ENCODE measurements around the gene RAD21L1.
"Not testable (repeated sequence)": the region's sequence is repeated elsewhere in the genome, so short reads cannot be mapped to it uniquely, and the experiment has no call there.

RAD21L1 gene

GRCh38 chr20:1199964-1200363 is 25.9 kb upstream of the RAD21L1 start:
- no peak for DNase-seq

GRCh38 chr20:1202762-1203504 is 22.9 kb upstream of the RAD21L1 start, which contains the start of gene C20orf202:
Gene C20orf202 (plus strand): TSS chr20:1203454. CDS start chr20:1203586, 132 bp downstream.
- DNase-seq, result no peak

GRCh38 chr20:1203630-1204029 is 22.2 kb upstream of the RAD21L1 start:
- DNase-seq, result no peak

GRCh38 chr20:1204113-1204512 is 21.7 kb upstream of the RAD21L1 start:
- peak in 2 of 3 donors; percentile 46 to 58 for DNase-seq

GRCh38 chr20:1204576-1204975 is 21.3 kb upstream of the RAD21L1 start:
- DNase-seq, result peak in 1 of 3 donors; percentile 38

GRCh38 chr20:1205802-1206201 is 20.0 kb upstream of the RAD21L1 start:
- DNase-seq, result no peak

- peak in 1 of 3 donors; percentile 28 for DNase-seq
Measured at GRCh38 chr20:1206366-1207148, 19.3 kb upstream of the RAD21L1 start.

GRCh38 chr20:1207293-1207878 is 18.5 kb upstream of the RAD21L1 start:
- no peak for DNase-seq

- no peak for DNase-seq
Measured at GRCh38 chr20:1209447-1210387, 16.1 kb upstream of the RAD21L1 start.

GRCh38 chr20:1210501-1210900 is 15.3 kb upstream of the RAD21L1 start:
- peak; percentile 12 to 48 (median 43) for DNase-seq

GRCh38 chr20:1212023-1212422 is 13.8 kb upstream of the RAD21L1 start:
- peak; percentile 40 to 46 (median 42) for DNase-seq

- peak; percentile 81 to 86 (median 85) for DNase-seq
Measured at GRCh38 chr20:1212607-1213396, 13.0 kb upstream of the RAD21L1 start.

- DNase-seq, result no peak
Measured at GRCh38 chr20:1214838-1215261, 11.0 kb upstream of the RAD21L1 start.

- peak in 2 of 3 donors; percentile 21 to 37 for DNase-seq
Measured at GRCh38 chr20:1215386-1216170, 10.3 kb upstream of the RAD21L1 start.

GRCh38 chr20:1216527-1217427 is 9.1 kb upstream of the RAD21L1 start:
- not testable (repeated sequence) for DNase-seq

- DNase-seq, result not testable (repeated sequence)
Measured at GRCh38 chr20:1222750-1223149, 3.1 kb upstream of the RAD21L1 start.

GRCh38 chr20:1224205-1224890 is 1.5 kb upstream of the RAD21L1 start:
- no peak for DNase-seq

- DNase-seq, result no peak
Measured at GRCh38 chr20:1225263-1225782, 521 bp upstream of the RAD21L1 start.

- no peak for DNase-seq
Measured at GRCh38 chr20:1229541-1229940, 3.7 kb downstream of the RAD21L1 start.
